Measurements from ENCODE around the gene ZHX3. TPM values are rescaled to one million over a fixed set of nuclear protein-coding genes. Genes with fewer than 3 reads are reported as not detected.

Gene ZHX3
- total RNA-seq, 6 experiments from 2014 or later = 17.6 to 47.4 (median 26.2) TPM

- H3K4me1 ChIP-seq = no peaks in the 10 kb centered on the region
- no peak for ATAC-seq
- no peak for DNase-seq
- H3K27me3 ChIP-seq = no peaks in the 10 kb centered on the region
- H3K4me3 ChIP-seq = no peak overlapping the region
- H3K9me3 ChIP-seq = no peaks in the 10 kb centered on the region
- no CpG with 5 or more reads among the region's 10 CpGs for WGBS (ENCODE audit: insufficient coverage, low coverage, low lambda C conversion rate, missing lambda C conversion rate)
- peaks cover 0 to 6% (median 0%) of the 10 kb centered on the region in 4 donors for H3K36me3 ChIP-seq
- intact Hi-C loops (cut with DNase I) = loop anchor here (5.0 to 10.0 kb wide), 2 partner anchors 50 to 163 kb away; no protein-coding TSS in a partner anchor
- no peak overlapping the region for H3K27ac ChIP-seq
- TF ChIP-seq POLR2A (IDR thresholded peaks at IDR 0.05) (no peak), CTCF (IDR thresholded peaks at IDR 0.05) (no peak)
These were observed 143.2 kb downstream of the ZHX3 start for GRCh38 chr20:41174373-41174772.

GRCh38 chr20:41173791-41174341 lies 143.7 kb downstream of the ZHX3 start:
- no peaks in the 10 kb centered on the region for H3K9me3 ChIP-seq
- no peak overlapping the region for H3K27ac ChIP-seq
- H3K36me3 ChIP-seq = peaks cover 0 to 10% (median 2%) of the 10 kb centered on the region in 4 donors
- intact Hi-C loops (cut with DNase I) = loop anchor here (5.0 to 10.0 kb wide), 2 partner anchors 51 to 163 kb away; no protein-coding TSS in a partner anchor
- ATAC-seq = no peak
- TF ChIP-seq CTCF (IDR thresholded peaks at IDR 0.05) (no peak), POLR2A (IDR thresholded peaks at IDR 0.05) (no peak)
- no peak overlapping the region for H3K4me3 ChIP-seq
- H3K4me1 ChIP-seq = no peaks in the 10 kb centered on the region
- WGBS (ENCODE audit: insufficient coverage, low coverage, low lambda C conversion rate, missing lambda C conversion rate) = no CpG with 5 or more reads among the region's 13 CpGs
- no peak for DNase-seq
- H3K27me3 ChIP-seq = no peaks in the 10 kb centered on the region

- H3K4me1 ChIP-seq = no peaks in the 10 kb centered on the region
- TF ChIP-seq POLR2A (IDR thresholded peaks at IDR 0.05) (no peak), CTCF (IDR thresholded peaks at IDR 0.05) (peak; percentile 96 to 97 (median 96))
- H3K36me3 ChIP-seq = peaks cover 0 to 10% (median 3%) of the 10 kb centered on the region in 4 donors
These were observed 144.3 kb downstream of the ZHX3 start for GRCh38 chr20:41173161-41173721.

GRCh38 chr20:41172296-41173140 lies 145.0 kb downstream of the ZHX3 start:
- Histone ChIP-seq H3K4me1 (no peaks in the 10 kb centered on the region), H3K27ac (peak overlapping the region in 1 of 3 donors; percentile 21), H3K4me3 (no peak overlapping the region), H3K27me3 (no peaks in the 10 kb centered on the region), H3K36me3 (peaks cover 0 to 10% (median 3%) of the 10 kb centered on the region in 4 donors), H3K9me3 (no peaks in the 10 kb centered on the region)
- 28% methylated on average over 2 of the region's 18 CpGs for WGBS (ENCODE audit: insufficient coverage, low coverage, low lambda C conversion rate, missing lambda C conversion rate)
- no peak for TF ChIP-seq POLR2A (IDR thresholded peaks at IDR 0.05)
- TF ChIP-seq CTCF (IDR thresholded peaks at IDR 0.05) = no peak
- DNase-seq = peak in 1 of 3 donors; percentile 43
- intact Hi-C loops (cut with DNase I) = loop anchor here (5.0 to 10.0 kb wide), 2 partner anchors 52 to 165 kb away; no protein-coding TSS in a partner anchor
- peak in 3 of 4 donors; percentile 2 to 14 (median 3) for ATAC-seq

More at GRCh38 chr20:41173161-41173721, 144.3 kb downstream of the ZHX3 start:
- Histone ChIP-seq H3K4me3 (no peak overlapping the region), H3K9me3 (no peaks in the 10 kb centered on the region), H3K27ac (no peak overlapping the region), H3K27me3 (no peaks in the 10 kb centered on the region)
- intact Hi-C loops (cut with DNase I) = loop anchor here (5.0 to 10.0 kb wide), 2 partner anchors 52 to 164 kb away; no protein-coding TSS in a partner anchor
- WGBS (ENCODE audit: insufficient coverage, low coverage, low lambda C conversion rate, missing lambda C conversion rate) = 15% methylated on average over 5 of the region's 9 CpGs
- DNase-seq (peak; percentile 78 to 85 (median 81)), ATAC-seq (peak; percentile 89 to 95 (median 94))

Measured in right lobe of liver (tissue), 6 donors.